Keratinocyte (primary cell): ENCODE measurements around the gene AMBRA1. TPM values are rescaled to one million over a fixed set of nuclear protein-coding genes. Genes with fewer than 3 reads are reported as not detected.

Experiments used
- DNase-seq: peaks from one replicate; pipeline ENCODE4 v3.0.0-alpha.2; 2011; ENCODE audit warnings: low read depth, missing footprints, low spot score
- FAIRE-seq: peaks from 2 replicates; lab custom pipeline; 2011; peaks lifted over from hg19 to GRCh38; lab: Jason Lieb, UNC
- H2AFZ ChIP-seq: 2 replicates; pipeline ENCODE4 v1.6.0; 2012; ENCODE audit warnings: low read length, control low read depth, inconsistent platforms; ENCODE audit not compliant: control insufficient read depth
- H3K27ac ChIP-seq: 2 replicates; pipeline ENCODE4 v1.5.1; 2011; ENCODE audit warnings: low read length; ENCODE audit not compliant: control insufficient read depth, insufficient read depth
- H3K27me3 ChIP-seq: 3 replicates; pipeline ENCODE4 v1.6.0; 2011; ENCODE audit warnings: low read length; ENCODE audit not compliant: control insufficient read depth, insufficient read depth; ENCODE audit errors: extremely low read depth
- H3K36me3 ChIP-seq, 2 experiments: 2 replicates in 1 of 2; 3 replicates in 1 of 2; pipeline ENCODE4 v1.5.1; 2011; ENCODE audit warnings: low read length in 2 of 2, mild to moderate bottlenecking in 1 of 2; ENCODE audit not compliant: control insufficient read depth in 2 of 2, insufficient read depth in 2 of 2; ENCODE audit errors: extremely low read depth in 1 of 2
- H3K4me1 ChIP-seq: 3 replicates; pipeline ENCODE4 v1.5.1; 2011; ENCODE audit warnings: low read length; ENCODE audit not compliant: control insufficient read depth, insufficient read depth; ENCODE audit errors: extremely low read depth
- H3K4me2 ChIP-seq: 3 replicates; pipeline ENCODE4 v1.6.0; 2011; ENCODE audit warnings: low read depth, low read length; ENCODE audit not compliant: control insufficient read depth, insufficient read depth; ENCODE audit errors: extremely low read depth
- H3K4me3 ChIP-seq, 3 experiments: fragments of 200-600 bp in 1 of 3; sonication (generic) in 1 of 3; 2 replicates in 2 of 3; 3 replicates in 1 of 3; pipeline ENCODE4 v1.5.1; 2011 to 2016; ENCODE audit warnings: low read length in 3 of 3, mild to moderate bottlenecking in 3 of 3, control low read depth in 2 of 3, inconsistent platforms in 1 of 3, low read depth in 1 of 3, mixed read lengths in 1 of 3, mixed run types in 1 of 3, moderate library complexity in 1 of 3; ENCODE audit not compliant: control insufficient read depth in 2 of 3, insufficient read depth in 2 of 3; ENCODE audit errors: extremely low read depth in 1 of 3
- H3K79me2 ChIP-seq: 2 replicates; pipeline ENCODE4 v1.6.0; 2012; ENCODE audit warnings: low read length; ENCODE audit not compliant: control insufficient read depth, insufficient read depth
- H3K9ac ChIP-seq: 3 replicates; pipeline ENCODE4 v1.6.0; 2011; ENCODE audit warnings: low read length; ENCODE audit not compliant: control insufficient read depth, insufficient read depth; ENCODE audit errors: extremely low read depth
- H3K9me1 ChIP-seq: 3 replicates; pipeline ENCODE4 v1.6.0; 2011; ENCODE audit warnings: low read length; ENCODE audit not compliant: control insufficient read depth, insufficient read depth; ENCODE audit errors: extremely low read depth
- H3K9me3 ChIP-seq: 2 replicates; pipeline ENCODE4 v1.5.1; 2012; ENCODE audit warnings: low read depth, low read length; ENCODE audit not compliant: control insufficient read depth
- H4K20me1 ChIP-seq: 3 replicates; pipeline ENCODE4 v1.6.0; 2011; ENCODE audit warnings: low read length; ENCODE audit not compliant: control insufficient read depth, insufficient read depth; ENCODE audit errors: extremely low read depth
- EZH2 ChIP-seq: IDR thresholded peaks from one replicate; pipeline ENCODE4 v1.6.1; 2012; ENCODE audit warnings: inconsistent platforms, mild to moderate bottlenecking, low read length, moderate library complexity
- dilution Hi-C: fragments of 300-500 bp; cut with MboI; formaldehyde crosslinking; loops from one replicate; pipeline ENCODE4 v1.7.0; 2020; ENCODE audit warnings: low sequenced_read_pairs; ENCODE audit not compliant: extremely low pct_ligation_motif_present
- polyA plus RNA-seq, 5 experiments: library from polyadenylated mRNA; depleted of rRNA in 3 of 5; stranded (reverse) in 3 of 5; stranded (forward) in 1 of 5; unstranded in 1 of 5; fragments of >200 nt; gene quantifications; 1 replicate in 1 of 5; 2 replicates in 3 of 5; 3 replicates in 1 of 5; pipeline versions ENCODE4 v1.2.1 to v1.2.3, GENCODE V29; 2011 to 2012; ENCODE audit warnings: missing spikeins in 2 of 5, low read depth in 1 of 5, low replicate concordance in 1 of 5
- TF ChIP-seq, protein P1 (sequence below), 3 experiments: IDR thresholded peaks in 1 of 3; conservative IDR thresholded peaks in 1 of 3; optimal IDR thresholded peaks in 1 of 3; 2 replicates in 2 of 3; 3 replicates in 1 of 3; pipeline versions ENCODE3 to v1.5.1; 2011; ENCODE audit warnings: low read length in 3 of 3, mild to moderate bottlenecking in 3 of 3, moderate library complexity in 2 of 3, control low read depth in 1 of 3, inconsistent platforms in 1 of 3; ENCODE audit not compliant: insufficient read depth in 2 of 3; ENCODE audit errors: extremely low read depth in 1 of 3

AMBRA1 gene
- polyA plus RNA-seq, 1 donor (not counting 4 experiments of a cell fraction or from before 2014, with no cell fraction given) = 10.5 TPM

DNA sequence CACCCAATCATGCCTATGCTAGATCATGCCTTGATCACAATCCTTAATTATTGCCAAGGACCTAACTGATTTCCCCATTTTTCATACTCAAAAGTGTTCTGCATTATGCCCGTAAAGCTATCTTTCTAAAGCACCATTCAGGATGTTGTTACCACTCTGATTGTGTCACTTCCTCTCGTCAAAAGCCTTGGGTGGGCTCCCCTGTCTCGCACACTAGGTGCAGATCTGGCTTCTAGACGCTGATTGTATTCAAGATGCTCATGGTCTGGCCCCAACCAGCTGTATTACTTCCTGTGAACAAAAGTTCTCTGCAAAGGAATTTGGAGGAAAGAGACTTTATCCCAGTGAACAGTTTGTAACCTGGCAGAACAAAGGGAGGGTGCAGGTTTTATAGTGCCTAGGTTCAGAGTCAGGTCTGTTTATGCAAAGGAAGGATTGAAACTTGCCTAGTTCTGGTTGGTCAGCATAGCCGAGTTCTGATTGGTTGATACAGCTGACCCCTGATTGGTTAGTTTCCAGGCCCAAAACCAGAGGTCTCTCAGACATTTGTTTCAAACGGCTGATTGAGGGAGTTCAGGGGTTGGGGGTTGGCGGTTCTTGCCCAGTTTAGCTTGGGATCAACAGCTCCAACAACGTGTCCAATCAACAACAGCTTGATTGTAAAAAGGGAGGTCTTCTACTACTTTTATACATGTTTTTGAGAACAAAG is 49.0 kb upstream of the AMBRA1 start:
- dilution Hi-C loops = no loop called here
- Histone ChIP-seq H3K4me1 (no peaks in the 10 kb centered on the region), H3K9ac (no peak overlapping the region), H3K4me2 (no peak overlapping the region), H3K27me3 (no peaks in the 10 kb centered on the region), H3K79me2 (no peaks in the 10 kb centered on the region), H4K20me1 (no peaks in the 10 kb centered on the region), H3K27ac (no peak overlapping the region), H3K9me3 (no peaks in the 10 kb centered on the region), H2AFZ (no peak overlapping the region), H3K9me1 (no peaks in the 10 kb centered on the region), H3K36me3 (peaks cover 4 to 6% of the 10 kb centered on the region in 2 experiments), H3K4me3 (no peak overlapping the region)
- TF ChIP-seq EZH2 = no peak
- TF ChIP-seq, protein P1, sequence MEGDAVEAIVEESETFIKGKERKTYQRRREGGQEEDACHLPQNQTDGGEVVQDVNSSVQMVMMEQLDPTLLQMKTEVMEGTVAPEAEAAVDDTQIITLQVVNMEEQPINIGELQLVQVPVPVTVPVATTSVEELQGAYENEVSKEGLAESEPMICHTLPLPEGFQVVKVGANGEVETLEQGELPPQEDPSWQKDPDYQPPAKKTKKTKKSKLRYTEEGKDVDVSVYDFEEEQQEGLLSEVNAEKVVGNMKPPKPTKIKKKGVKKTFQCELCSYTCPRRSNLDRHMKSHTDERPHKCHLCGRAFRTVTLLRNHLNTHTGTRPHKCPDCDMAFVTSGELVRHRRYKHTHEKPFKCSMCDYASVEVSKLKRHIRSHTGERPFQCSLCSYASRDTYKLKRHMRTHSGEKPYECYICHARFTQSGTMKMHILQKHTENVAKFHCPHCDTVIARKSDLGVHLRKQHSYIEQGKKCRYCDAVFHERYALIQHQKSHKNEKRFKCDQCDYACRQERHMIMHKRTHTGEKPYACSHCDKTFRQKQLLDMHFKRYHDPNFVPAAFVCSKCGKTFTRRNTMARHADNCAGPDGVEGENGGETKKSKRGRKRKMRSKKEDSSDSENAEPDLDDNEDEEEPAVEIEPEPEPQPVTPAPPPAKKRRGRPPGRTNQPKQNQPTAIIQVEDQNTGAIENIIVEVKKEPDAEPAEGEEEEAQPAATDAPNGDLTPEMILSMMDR (optimal IDR thresholded peaks at IDR 0.05 in 1 of 3, IDR thresholded peaks at IDR 0.05 in 1 of 3, conservative IDR thresholded peaks at IDR 0.05 in 1 of 3; ENCODE audit: extremely low read depth in 1 of 3, insufficient read depth in 2 of 3, low read length in 3 of 3) = no peak
- DNase-seq = no peak
- FAIRE-seq = no peak

DNA sequence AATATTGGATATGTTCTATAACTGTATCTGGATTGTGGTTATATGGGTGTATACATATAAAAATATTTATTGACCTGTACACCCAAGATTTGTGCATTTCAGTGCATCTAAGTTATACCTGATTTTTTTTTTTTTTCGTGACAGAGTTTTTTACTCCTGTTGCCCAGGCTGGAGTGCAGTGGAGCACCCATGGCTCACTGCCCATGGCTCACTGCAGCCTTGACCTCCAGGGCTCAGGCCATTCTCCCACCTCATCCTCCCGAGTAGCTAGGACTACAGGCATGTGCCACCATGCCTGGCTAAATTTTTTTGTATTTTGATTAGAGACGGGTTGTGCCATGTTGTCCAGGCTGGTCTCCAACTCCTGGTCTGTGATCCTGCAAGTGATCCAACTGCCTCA is 47.8 kb upstream of the AMBRA1 start:
- dilution Hi-C loops = no loop called here
- no peak for FAIRE-seq
- DNase-seq = no peak
- no peak overlapping the region for H2AFZ ChIP-seq
- H3K79me2 ChIP-seq = no peaks in the 10 kb centered on the region
- no peak for TF ChIP-seq EZH2
- TF ChIP-seq, protein P1 (optimal IDR thresholded peaks at IDR 0.05 in 1 of 3, IDR thresholded peaks at IDR 0.05 in 1 of 3, conservative IDR thresholded peaks at IDR 0.05 in 1 of 3; ENCODE audit: extremely low read depth in 1 of 3, insufficient read depth in 2 of 3, low read length in 3 of 3) = no peak
- no peak overlapping the region for H3K9ac ChIP-seq
- H4K20me1 ChIP-seq = no peaks in the 10 kb centered on the region
- no peaks in the 10 kb centered on the region for H3K9me1 ChIP-seq
- H3K4me3 ChIP-seq = no peak overlapping the region
- H3K36me3 ChIP-seq = peaks cover 4 to 6% of the 10 kb centered on the region in 2 experiments
- no peak overlapping the region for H3K27ac ChIP-seq
- no peak overlapping the region for H3K4me2 ChIP-seq
- no peaks in the 10 kb centered on the region for H3K9me3 ChIP-seq
- no peaks in the 10 kb centered on the region for H3K4me1 ChIP-seq
- no peaks in the 10 kb centered on the region for H3K27me3 ChIP-seq
